ENCODE data around the gene NR1H3.

GRCh38 chr11:47257517-47258316, at the start of gene NR1H3:
- TF ChIP-seq POLR2A (IDR thresholded peaks at IDR 0.05) = peak; percentile 45
- peak; percentile 36 to 57 (median 42) for TF ChIP-seq CTCF (IDR thresholded peaks at IDR 0.05)

Measured in right lobe of liver (tissue), 4 donors.